Epithelial cell of prostate (primary cell): ENCODE data around the gene RAPGEF1.

ENCODE experiments used
- DNase-seq: peaks from one replicate; pipeline ENCODE4 v3.0.0-alpha.2; 2011; ENCODE audit warnings: low read depth, low spot score
- H3K27ac ChIP-seq: fragments of 450-650 bp; 2 replicates; pipeline ENCODE4 v1.5.1; 2017; ENCODE audit warnings: mild to moderate bottlenecking

Gene RAPGEF1

GRCh38 chr9:131708226-131709002 is 31.5 kb downstream of the RAPGEF1 start:
- H3K27ac ChIP-seq = peak overlapping the region; percentile 70
- DNase-seq = no peak

- peak overlapping the region; percentile 70 for H3K27ac ChIP-seq
- no peak for DNase-seq
Measured at GRCh38 chr9:131707733-131708157, 32.1 kb downstream of the RAPGEF1 start.

- DNase-seq = no peak
- H3K27ac ChIP-seq = peak overlapping the region; percentile 70
Measured at GRCh38 chr9:131707050-131707449, 32.8 kb downstream of the RAPGEF1 start.

- H3K27ac ChIP-seq = peak overlapping the region; percentile 70
- no peak for DNase-seq
Measured at GRCh38 chr9:131706608-131706970, 33.3 kb downstream of the RAPGEF1 start.

GRCh38 chr9:131704988-131705387 is 34.9 kb downstream of the RAPGEF1 start:
- DNase-seq = no peak
- H3K27ac ChIP-seq = no peak overlapping the region

- peak overlapping the region; percentile 8 for H3K27ac ChIP-seq
- no peak for DNase-seq
Measured at GRCh38 chr9:131704141-131704983, 35.5 kb downstream of the RAPGEF1 start.

- no peak overlapping the region for H3K27ac ChIP-seq
- no peak for DNase-seq
Measured at GRCh38 chr9:131703697-131704096, 36.2 kb downstream of the RAPGEF1 start.

GRCh38 chr9:131702911-131703310 is 37.0 kb downstream of the RAPGEF1 start:
- H3K27ac ChIP-seq = no peak overlapping the region
- DNase-seq = no peak

GRCh38 chr9:131701789-131702337 is 38.0 kb downstream of the RAPGEF1 start:
- no peak for DNase-seq
- H3K27ac ChIP-seq = no peak overlapping the region

- no peak overlapping the region for H3K27ac ChIP-seq
- no peak for DNase-seq
Measured at GRCh38 chr9:131701436-131701781, 38.5 kb downstream of the RAPGEF1 start.

- no peak overlapping the region for H3K27ac ChIP-seq
- DNase-seq = no peak
Measured at GRCh38 chr9:131700765-131701435, 39.0 kb downstream of the RAPGEF1 start.

- no peak overlapping the region for H3K27ac ChIP-seq
- DNase-seq = no peak
Measured at GRCh38 chr9:131700076-131700475, 39.8 kb downstream of the RAPGEF1 start.

GRCh38 chr9:131698618-131698985 is 41.3 kb downstream of the RAPGEF1 start:
- H3K27ac ChIP-seq = no peak overlapping the region
- no peak for DNase-seq

GRCh38 chr9:131697908-131698617 is 41.8 kb downstream of the RAPGEF1 start:
- DNase-seq = no peak
- H3K27ac ChIP-seq = no peak overlapping the region

GRCh38 chr9:131697097-131697496 is 42.8 kb downstream of the RAPGEF1 start:
- DNase-seq = no peak

GRCh38 chr9:131695836-131696460 is 43.9 kb downstream of the RAPGEF1 start:
- no peak for DNase-seq
- no peak overlapping the region for H3K27ac ChIP-seq

More at GRCh38 chr9:131697097-131697496, 42.8 kb downstream of the RAPGEF1 start:
- no peak overlapping the region for H3K27ac ChIP-seq

GRCh38 chr9:131695366-131695765 is 44.5 kb downstream of the RAPGEF1 start:
- DNase-seq = no peak
- H3K27ac ChIP-seq = no peak overlapping the region

GRCh38 chr9:131693651-131694597 is 46.0 kb downstream of the RAPGEF1 start:
- no peak for DNase-seq
- H3K27ac ChIP-seq = no peak overlapping the region
